SW480 (cell line): Measurements from ENCODE around the gene CDC25C.

Source experiments
- DNase-seq: peaks from one replicate; pipeline ENCODE4 v3.0.0-alpha.2; 2016; ENCODE audit warnings: low spot score

CDC25C gene

DNA sequence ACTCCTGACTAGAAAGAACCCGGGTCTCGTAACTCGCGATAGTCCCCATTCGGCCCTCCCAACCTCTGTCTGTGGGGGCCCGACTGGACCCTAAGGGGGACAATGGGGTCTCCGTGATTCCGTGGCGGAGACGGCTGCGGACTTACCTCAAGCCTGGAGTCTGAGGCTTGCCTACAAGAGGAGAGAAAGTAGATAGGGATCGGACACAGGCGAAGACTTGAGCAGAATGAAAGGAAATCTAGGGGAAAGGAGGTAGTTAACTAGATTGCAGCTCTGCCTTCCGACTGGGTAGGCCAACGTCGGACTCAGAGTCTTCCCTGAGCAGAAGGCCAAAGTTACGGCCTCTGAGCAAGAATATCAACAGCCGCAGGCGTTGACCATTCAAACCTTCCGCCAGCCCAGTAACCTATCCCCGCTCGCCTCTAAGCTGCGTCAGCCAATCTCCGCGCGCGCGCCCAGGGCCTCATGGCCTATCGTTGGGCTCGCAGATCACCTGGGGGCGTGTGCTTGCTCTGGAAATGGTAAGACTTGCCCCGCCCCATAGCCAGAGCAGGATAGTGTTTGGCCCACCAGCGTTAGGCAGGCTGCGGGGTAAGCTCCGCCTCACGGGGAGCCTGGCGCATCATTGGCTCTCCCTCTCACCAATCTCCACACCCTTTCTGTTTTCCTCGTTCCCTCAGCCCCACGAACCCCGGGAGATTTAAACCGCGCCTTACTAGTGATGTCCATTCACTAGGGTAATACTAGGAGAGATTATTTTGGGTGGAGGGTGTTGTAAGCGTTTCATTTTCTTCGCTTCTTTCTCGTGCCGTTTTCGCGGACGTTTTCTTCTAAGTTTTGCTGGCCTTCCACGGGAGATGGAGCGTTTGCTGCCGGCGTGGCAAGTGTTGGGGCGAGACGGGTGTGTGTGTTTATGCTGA, at the start of gene CDC25C:
TSS of gene CDC25C (minus strand) at position 356 of the 920 bp plus-strand sequence. CDS start 624 bp downstream, outside the sequence.
- peak; percentile 100 for DNase-seq

GRCh38 chr5:138372653-138373052, 41.0 kb upstream of the CDC25C start:
- DNase-seq, result no peak

- no peak for DNase-seq
Measured at GRCh38 chr5:138372225-138372624, 40.6 kb upstream of the CDC25C start.

DNA sequence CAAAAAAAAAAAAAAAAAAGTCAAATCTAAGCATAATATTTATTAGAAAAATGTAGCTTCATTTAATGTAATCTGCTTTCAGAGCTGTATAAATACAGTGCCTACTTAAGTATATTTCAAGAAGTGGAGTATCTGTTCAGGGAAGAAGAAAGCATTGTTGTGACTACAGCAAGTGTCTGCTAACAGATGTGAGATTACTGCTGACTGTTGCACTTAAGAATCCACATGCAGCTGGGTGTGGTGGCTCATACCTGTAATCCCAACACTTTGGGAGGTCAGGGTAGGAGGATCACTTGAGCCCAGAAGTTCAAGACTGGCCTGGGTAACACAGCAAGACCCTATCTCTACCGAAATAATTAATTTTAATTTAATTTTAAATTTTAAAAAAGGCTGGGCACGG, 39.9 kb upstream of the CDC25C start:
- no peak for DNase-seq

- no peak for DNase-seq
Measured at GRCh38 chr5:138370537-138370936, 38.9 kb upstream of the CDC25C start.

- no peak for DNase-seq
Measured at GRCh38 chr5:138369706-138370105, 38.1 kb upstream of the CDC25C start.

- DNase-seq, result no peak
Measured at GRCh38 chr5:138369261-138369660, 37.7 kb upstream of the CDC25C start.

DNA sequence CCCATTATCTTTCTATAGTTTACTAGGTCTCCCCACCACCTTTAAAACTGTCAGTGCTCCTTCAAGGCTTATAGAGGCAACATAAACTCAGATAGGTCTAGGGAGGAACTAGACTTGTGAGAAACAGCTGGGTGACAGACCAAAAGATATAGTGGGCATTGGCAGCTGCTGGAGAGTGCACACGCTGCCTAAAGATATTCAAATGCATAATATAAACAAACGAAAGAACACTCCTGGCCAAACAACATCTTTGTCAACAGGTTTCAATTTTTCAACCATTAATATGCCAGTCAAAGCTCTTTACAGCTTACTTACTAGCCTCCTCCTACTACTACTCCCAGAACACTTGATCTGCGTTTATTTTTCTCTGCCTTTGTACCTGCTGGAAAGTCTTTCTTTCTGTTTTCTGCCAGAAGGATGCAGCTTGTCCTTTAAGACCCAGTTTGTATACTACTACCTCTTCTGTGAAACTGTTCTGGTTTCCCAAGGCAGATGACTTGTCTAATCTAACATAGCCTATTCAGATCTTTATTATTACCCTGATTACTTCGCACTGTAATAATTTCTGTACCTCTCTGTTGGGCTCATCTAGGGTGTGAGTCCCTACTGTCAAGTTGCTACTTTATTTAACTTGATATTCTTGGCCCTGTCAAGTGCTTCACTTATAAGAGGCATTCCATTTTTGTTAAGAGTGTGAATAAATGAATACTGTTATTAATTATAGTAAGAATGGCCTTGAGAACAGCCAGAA, 35.2 kb upstream of the CDC25C start:
- no peak for DNase-seq

DNA sequence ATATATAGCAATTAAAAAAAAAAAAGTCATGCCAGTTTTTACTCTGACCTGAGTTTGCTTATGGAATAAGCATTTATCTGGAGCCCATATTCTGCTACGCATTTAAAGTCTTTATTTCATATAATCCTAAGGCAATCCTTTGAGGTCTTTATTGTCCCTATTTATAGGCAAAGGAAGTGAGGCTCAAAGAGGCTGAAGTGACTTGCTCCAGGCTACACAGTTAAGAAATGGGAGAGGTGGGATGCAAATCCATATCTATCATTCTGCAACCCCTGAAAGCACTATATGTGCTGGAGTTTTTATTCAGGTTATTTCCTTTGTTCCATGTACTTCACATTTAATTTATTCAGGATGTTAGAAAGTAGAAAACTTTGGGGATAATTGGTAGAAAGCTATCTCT, 33.0 kb upstream of the CDC25C start:
- DNase-seq, result no peak

- no peak for DNase-seq
Measured at GRCh38 chr5:138360941-138361452, 29.4 kb upstream of the CDC25C start.

DNA sequence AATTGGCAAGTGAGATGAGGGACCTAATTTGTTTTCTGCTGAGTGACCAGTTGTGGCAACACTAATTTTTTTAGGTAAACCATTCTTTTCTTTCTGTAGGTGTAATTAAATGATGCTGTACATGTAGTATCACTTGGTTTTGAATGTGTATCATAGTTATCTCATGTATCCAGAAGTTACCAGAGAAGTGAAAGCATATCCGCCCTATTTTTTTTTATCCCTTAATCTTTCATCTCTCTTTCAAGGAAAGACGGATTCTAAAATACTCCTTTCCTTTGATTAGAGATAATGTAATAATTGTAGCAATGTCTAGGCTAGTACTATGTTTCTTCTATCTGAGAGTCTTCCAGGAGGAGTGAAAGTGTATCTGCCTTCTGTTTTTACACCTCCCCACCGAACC, 28.0 kb upstream of the CDC25C start:
- DNase-seq, result no peak

DNA sequence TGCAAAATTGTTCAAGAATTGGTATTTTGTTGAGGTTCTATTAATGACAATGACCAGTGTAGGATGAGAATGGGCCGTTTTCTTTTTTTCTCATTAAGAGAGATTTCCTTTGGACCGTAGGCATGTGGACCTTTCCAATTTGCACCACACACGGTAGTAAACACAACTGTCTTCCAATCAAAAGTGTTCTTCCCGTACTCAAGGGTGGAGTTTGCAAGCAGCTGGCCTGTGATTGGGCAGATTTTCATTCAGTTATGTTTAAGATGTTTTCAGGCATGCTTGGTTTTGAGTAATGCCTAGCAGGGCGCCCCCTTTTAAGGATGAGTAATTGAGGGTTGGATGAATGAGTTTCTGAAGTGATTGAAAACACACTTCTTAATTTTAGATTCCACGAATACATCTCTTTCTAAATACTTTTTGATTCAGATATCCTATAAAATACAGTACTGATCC, 23.3 kb upstream of the CDC25C start:
- peak; percentile 89 for DNase-seq

DNA sequence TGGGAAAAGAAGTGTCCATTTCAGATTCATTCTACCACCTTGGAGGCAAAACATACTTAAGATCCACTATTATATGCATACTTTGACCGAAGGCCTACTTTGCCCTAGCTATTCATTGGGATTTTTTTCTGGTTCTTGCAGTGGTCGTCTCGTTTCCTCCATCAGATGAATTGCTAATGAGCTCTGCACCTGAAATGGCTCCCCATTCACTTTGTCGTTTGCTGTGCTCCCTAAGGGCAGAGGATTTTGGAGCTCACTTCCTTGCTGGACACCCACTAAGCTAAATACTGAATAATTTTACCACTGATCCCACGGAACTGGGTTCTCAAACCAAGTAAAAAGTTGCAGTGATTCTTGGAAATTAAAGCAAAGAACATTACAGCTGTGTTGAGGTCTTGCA, 22.8 kb upstream of the CDC25C start:
- no peak for DNase-seq

- DNase-seq, result no peak
Measured at GRCh38 chr5:138353560-138354080, 22.0 kb upstream of the CDC25C start.

- peak; percentile 76 for DNase-seq
Measured at GRCh38 chr5:138352722-138353559, 21.3 kb upstream of the CDC25C start.

DNA sequence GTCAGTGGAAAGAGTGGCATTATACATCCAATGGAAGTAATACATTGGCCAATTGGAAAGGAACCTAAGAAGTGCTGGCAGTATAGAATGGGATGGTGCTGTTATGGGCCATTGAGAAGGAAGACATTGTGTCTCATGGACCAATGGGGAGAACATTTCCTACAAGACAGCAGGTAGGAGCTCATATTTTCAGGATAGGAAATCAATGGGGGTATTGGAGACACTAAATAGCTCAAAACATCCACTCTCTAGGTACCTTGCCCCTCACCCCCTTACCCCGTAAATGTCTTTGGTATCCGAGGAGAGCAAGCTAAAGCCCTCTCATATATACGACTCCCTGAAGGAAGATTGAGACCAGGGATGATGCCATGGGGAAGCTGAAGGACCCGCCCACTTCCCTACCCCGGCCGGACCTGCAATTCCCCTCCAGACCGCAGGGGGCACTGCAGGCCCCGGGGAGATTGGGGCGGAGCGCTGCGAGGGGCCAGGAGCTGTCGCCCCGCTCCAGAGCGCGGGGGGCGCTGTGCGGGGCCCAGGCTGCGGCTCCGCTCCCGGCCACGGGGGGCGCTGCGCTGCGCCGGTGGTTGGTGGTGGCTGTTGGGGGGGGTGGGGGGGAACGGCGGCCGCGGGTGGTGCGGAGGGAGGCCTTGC, 20.6 kb upstream of the CDC25C start, which contains the start of gene KDM3B:
TSS of gene KDM3B (plus strand) at position 615 of the 651 bp plus-strand sequence. CDS start 111 bp downstream, outside the sequence.
- peak; percentile 86 for DNase-seq

- no peak for DNase-seq
Measured at GRCh38 chr5:138351517-138351916, 19.9 kb upstream of the CDC25C start.

GRCh38 chr5:138351056-138351455, 19.5 kb upstream of the CDC25C start:
- DNase-seq, result no peak

- DNase-seq, result no peak
Measured at GRCh38 chr5:138350563-138350890, 18.9 kb upstream of the CDC25C start.

DNA sequence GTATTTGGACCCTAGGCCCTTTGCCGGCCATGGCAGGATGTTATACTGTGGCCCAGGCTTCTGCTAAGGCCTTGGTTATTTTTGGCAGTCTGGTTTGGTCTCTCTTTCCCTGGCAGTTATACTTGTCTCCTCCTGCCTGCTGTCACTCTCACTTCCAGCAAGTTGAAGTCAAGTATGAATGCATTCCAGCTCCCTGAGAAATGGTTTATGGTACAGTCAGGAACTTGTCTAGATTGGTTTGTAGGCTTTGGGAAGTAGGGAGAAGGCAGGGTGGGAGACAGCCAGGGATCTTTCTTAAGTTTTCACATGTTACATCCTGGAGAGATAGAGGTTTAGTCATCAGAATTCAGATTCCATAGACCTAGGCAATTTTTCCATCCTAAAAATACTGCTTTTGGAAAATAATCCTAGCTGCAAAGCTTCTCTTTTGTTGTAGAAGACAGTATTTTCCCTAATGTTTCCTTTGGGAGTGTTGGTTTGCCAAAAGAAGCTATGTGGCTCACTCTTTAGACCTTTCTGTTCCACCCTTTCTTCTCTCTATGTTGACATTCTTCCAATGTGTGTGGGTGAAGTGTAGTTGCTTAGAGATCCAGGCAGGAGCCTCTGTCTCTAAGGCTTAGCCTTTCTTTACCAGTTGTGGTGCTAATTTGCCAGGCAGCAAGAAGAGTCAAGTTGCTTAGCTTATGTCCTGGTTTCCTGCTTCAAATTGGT, 18.4 kb upstream of the CDC25C start:
- DNase-seq, result no peak
